Ovary (tissue), 3 donors: ENCODE results near the gene ADAMTSL5.

Experiments used
- CTCF ChIP-seq, 3 donors: fragments of 450-650 bp in 2 of 3; fragments of 200-600 bp in 1 of 3; IDR thresholded peaks; one replicate each; pipeline versions ENCODE4 v1.5.1 to v1.8.0; 2016 to 2022; ENCODE audit warnings: antibody characterized with exemption in 3 of 3, mild to moderate bottlenecking in 1 of 3
- EP300 ChIP-seq: sonication (generic); formaldehyde crosslinking; IDR thresholded peaks from one replicate; pipeline ENCODE4 v1.6.1; 2017; ENCODE audit warnings: antibody characterized with exemption
- POLR2A ChIP-seq: fragments of 450-650 bp; IDR thresholded peaks from one replicate; pipeline ENCODE4 v1.6.1; 2017; ENCODE audit warnings: antibody characterized with exemption, mild to moderate bottlenecking, moderate library complexity
- donor health status: DM: no; HTN: no; CAD: no.

- no peak for TF ChIP-seq CTCF (IDR thresholded peaks at IDR 0.05)
- no peak for TF ChIP-seq EP300
- no peak for TF ChIP-seq POLR2A
Observed at GRCh38 chr19:1518471-1518870, 5.7 kb upstream of the ADAMTSL5 start.
